ENCODE results near the gene ZNRD2.

Gene ZNRD2

GRCh38 chr11:65617136-65617850, 47.0 kb downstream of the ZNRD2 start:
- Histone ChIP-seq H3F3A (ENCODE audit: insufficient read depth) (no peaks in the 10 kb centered on the region), H4K20me1 (ENCODE audit: low read depth, low read length) (no peaks in the 10 kb centered on the region; the same call in 1 of the 2 replicates), H3K9me3 (ENCODE audit: insufficient read depth, low read length) (no peaks in the 10 kb centered on the region), H3K36me3 (ENCODE audit: low read length) (no peaks in the 10 kb centered on the region), H3K4me2 (ENCODE audit: low read depth, low read length, poor library complexity, severe bottlenecking) (peak overlapping the region; percentile 91), H3K79me2 (ENCODE audit: insufficient read depth, low read length) (peaks cover 35% of the 10 kb centered on the region), H3K9me2 (replicated peaks; ENCODE audit: insufficient read depth, low read length) (no peaks in the 10 kb centered on the region), H3K9ac (ENCODE audit: low read length) (peak overlapping the region; percentile 92), H2AFZ (ENCODE audit: low read depth, low read length, severe bottlenecking) (no peak overlapping the region), H3K4me3 (ENCODE audit: insufficient read depth, low read length, poor library complexity, severe bottlenecking) (peak overlapping the region; percentile 86), H3K27me3 (ENCODE audit: low read length) (no peaks in the 10 kb centered on the region), H3K27ac (ENCODE audit: low read depth, low read length) (no peak overlapping the region)
- no peak for TF ChIP-seq EZH2phosphoT487 (conservative IDR thresholded peaks at IDR 0.05; ENCODE audit: low read length)
- TF ChIP-seq, protein P1, sequence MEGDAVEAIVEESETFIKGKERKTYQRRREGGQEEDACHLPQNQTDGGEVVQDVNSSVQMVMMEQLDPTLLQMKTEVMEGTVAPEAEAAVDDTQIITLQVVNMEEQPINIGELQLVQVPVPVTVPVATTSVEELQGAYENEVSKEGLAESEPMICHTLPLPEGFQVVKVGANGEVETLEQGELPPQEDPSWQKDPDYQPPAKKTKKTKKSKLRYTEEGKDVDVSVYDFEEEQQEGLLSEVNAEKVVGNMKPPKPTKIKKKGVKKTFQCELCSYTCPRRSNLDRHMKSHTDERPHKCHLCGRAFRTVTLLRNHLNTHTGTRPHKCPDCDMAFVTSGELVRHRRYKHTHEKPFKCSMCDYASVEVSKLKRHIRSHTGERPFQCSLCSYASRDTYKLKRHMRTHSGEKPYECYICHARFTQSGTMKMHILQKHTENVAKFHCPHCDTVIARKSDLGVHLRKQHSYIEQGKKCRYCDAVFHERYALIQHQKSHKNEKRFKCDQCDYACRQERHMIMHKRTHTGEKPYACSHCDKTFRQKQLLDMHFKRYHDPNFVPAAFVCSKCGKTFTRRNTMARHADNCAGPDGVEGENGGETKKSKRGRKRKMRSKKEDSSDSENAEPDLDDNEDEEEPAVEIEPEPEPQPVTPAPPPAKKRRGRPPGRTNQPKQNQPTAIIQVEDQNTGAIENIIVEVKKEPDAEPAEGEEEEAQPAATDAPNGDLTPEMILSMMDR (IDR thresholded peaks at IDR 0.05; ENCODE audit: insufficient read depth, low read length, poor library complexity, severe bottlenecking): no peak

DNA sequence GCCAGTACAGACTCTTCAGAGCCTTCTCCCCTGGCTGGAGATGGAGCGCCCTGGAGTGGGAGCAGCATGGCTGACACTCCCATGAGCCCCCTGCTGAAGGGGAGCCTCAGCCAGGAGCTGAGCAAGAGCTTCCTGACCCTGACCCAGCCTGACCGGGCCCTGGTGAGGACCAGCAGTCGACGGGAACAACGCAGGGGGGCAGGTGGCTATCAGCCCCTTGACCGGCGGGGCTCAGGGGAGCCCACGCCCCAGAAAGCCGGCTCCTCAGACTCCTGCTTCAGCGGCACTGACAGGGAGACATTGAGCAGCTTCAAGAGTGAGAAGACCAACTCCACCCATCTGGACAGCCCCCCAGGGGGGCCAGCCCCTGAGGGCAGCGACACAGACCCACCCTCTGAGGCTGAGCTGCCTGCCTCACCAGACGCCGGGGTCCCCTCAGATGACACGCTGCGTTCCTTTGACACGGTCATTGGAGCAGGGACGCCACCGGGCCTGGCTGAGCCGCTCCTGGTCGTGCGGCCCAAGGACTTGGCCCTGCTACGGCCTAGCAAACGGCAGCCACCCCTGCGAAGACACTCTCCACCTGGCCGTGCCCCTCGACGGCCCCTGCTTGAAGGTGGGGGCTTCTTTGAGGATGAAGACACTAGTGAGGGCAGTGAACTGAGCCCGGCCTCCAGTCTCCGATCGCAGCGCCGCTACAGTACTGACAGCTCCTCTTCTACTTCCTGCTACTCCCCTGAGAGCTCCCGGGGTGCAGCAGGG, 47.9 kb downstream of the ZNRD2 start:
- Histone ChIP-seq H3K9me2 (replicated peaks; ENCODE audit: insufficient read depth, low read length) (no peaks in the 10 kb centered on the region), H3K27me3 (ENCODE audit: low read length) (no peaks in the 10 kb centered on the region), H3K79me2 (ENCODE audit: insufficient read depth, low read length) (peaks cover 35% of the 10 kb centered on the region), H3F3A (ENCODE audit: insufficient read depth) (no peaks in the 10 kb centered on the region), H3K9me3 (ENCODE audit: insufficient read depth, low read length) (no peaks in the 10 kb centered on the region), H3K4me2 (ENCODE audit: low read depth, low read length, poor library complexity, severe bottlenecking) (no peak overlapping the region), H2AFZ (ENCODE audit: low read depth, low read length, severe bottlenecking) (no peak overlapping the region), H3K9ac (ENCODE audit: low read length) (no peak overlapping the region), H3K27ac (ENCODE audit: low read depth, low read length) (no peak overlapping the region), H3K4me3 (ENCODE audit: insufficient read depth, low read length, poor library complexity, severe bottlenecking) (no peak overlapping the region), H4K20me1 (ENCODE audit: low read depth, low read length) (no peaks in the 10 kb centered on the region; the same call in 1 of the 2 replicates), H3K36me3 (ENCODE audit: low read length) (no peaks in the 10 kb centered on the region)
- TF ChIP-seq, protein P1 (IDR thresholded peaks at IDR 0.05; ENCODE audit: insufficient read depth, low read length, poor library complexity, severe bottlenecking): no peak
- no peak for TF ChIP-seq EZH2phosphoT487 (conservative IDR thresholded peaks at IDR 0.05; ENCODE audit: low read length)

- Histone ChIP-seq H3K4me3 (ENCODE audit: insufficient read depth, low read length, poor library complexity, severe bottlenecking) (no peak overlapping the region), H3K9me3 (ENCODE audit: insufficient read depth, low read length) (no peaks in the 10 kb centered on the region), H3K27ac (ENCODE audit: low read depth, low read length) (no peak overlapping the region), H3K4me2 (ENCODE audit: low read depth, low read length, poor library complexity, severe bottlenecking) (no peak overlapping the region), H3K36me3 (ENCODE audit: low read length) (no peaks in the 10 kb centered on the region), H3K79me2 (ENCODE audit: insufficient read depth, low read length) (peaks cover 35% of the 10 kb centered on the region), H4K20me1 (ENCODE audit: low read depth, low read length) (no peaks in the 10 kb centered on the region; the same call in 1 of the 2 replicates), H2AFZ (ENCODE audit: low read depth, low read length, severe bottlenecking) (no peak overlapping the region), H3K27me3 (ENCODE audit: low read length) (no peaks in the 10 kb centered on the region), H3F3A (ENCODE audit: insufficient read depth) (no peaks in the 10 kb centered on the region), H3K9ac (ENCODE audit: low read length) (no peak overlapping the region), H3K9me2 (replicated peaks; ENCODE audit: insufficient read depth, low read length) (no peaks in the 10 kb centered on the region)
- TF ChIP-seq, protein P1 (IDR thresholded peaks at IDR 0.05; ENCODE audit: insufficient read depth, low read length, poor library complexity, severe bottlenecking): no peak
- TF ChIP-seq EZH2phosphoT487 (conservative IDR thresholded peaks at IDR 0.05; ENCODE audit: low read length): no peak
Observed at GRCh38 chr11:65618763-65619162, 48.5 kb downstream of the ZNRD2 start.
